COR-L47 (cell line): ENCODE data around the gene MEX3A.
"Not testable (repeated sequence)": the region's sequence is repeated elsewhere in the genome, so short reads cannot be mapped to it uniquely, and the experiment has no call there.

Experiments used
- DNase-seq: peaks from one replicate; lab custom pipeline; 2025; lab: John Stamatoyannopoulos, UW

The MEX3A gene

GRCh38 chr1:156078728-156079127 is 3.5 kb downstream of the MEX3A start:
- DNase-seq, result no peak

DNA sequence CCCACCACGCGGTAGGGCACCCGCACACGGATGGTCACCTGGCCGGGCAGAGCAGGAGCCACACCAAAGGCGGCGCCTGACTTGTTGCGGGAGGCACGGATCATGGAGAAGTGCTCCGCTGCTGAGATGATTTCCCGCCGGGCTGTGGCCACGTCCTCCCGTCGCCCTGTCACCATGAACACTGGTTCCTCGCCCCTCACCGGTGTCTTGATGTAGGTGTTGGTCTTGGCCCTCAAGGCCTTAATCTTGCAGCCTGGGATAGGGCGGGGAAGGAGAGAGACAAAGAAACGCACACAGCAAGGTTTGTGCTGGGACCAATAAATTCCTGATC is 4.9 kb downstream of the MEX3A start:
- DNase-seq, result no peak

GRCh38 chr1:156076609-156077429 is 5.4 kb downstream of the MEX3A start:
- DNase-seq, result no peak

DNA sequence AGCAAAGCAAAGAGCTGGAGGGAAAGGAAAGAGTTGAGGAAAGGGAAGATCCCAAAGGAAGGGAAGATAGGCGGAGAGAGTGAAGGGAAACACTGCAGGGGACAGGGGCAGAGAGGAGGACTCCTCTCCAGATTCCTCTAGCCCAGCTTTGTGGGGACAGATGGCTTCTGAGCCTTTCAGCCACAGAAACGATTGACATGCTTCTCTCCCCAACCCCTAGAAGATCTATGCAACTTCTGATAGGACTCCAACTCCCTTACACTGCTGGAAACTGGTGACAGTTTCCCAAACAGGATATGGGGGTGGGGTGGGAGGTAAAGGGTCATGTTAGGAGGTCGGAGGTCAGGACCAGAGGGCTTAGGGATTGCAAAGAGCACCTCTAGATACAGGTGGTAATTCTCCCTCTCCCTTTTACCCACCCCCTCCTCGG is 6.5 kb downstream of the MEX3A start:
- DNase-seq, result no peak

GRCh38 chr1:156075162-156075561 is 7.1 kb downstream of the MEX3A start:
- DNase-seq, result no peak

- DNase-seq, result no peak
Measured at GRCh38 chr1:156074661-156075060, 7.6 kb downstream of the MEX3A start.

DNA sequence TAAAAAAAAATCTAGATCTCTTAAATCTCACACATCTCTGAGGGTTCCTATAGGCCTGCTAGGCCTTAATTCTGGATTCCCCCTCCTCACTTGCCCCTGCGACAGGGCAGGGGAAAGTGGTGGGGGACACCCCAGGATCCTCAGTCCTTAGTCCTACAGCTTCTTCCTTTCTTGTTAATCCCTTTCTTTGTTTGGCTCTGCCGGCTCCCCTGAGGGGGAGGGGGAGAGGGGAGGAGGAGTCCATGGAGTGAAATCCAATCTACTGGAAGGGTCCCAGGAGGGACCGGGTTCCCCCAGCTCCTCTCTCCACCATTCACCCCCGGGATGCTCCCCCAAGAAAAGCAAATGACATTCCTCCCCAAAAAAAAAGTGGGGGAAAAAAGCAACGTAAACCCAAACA is 8.5 kb downstream of the MEX3A start:
- no peak for DNase-seq

GRCh38 chr1:156073110-156073687 is 9.1 kb downstream of the MEX3A start:
- DNase-seq, result no peak

DNA sequence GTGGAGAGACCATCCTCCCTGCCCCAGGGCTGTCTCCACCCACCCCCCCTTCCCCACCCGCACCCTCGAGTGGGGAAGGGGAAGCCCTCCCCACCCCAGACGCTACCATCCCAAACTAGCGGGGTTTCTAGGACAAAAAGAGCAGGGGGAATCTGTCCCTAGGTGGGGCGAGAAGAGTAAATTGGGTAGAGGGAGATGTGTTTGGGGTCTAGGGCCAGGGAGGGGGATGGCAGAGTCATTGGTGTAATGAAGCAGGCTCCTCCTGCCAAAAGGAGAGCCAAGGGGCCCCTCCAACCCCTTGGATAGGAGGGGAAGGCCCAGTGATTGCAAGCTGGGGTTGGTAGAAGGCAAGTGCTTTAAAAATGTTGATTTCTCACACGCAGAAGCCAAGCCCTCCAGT is 10.0 kb downstream of the MEX3A start:
- no peak for DNase-seq

DNA sequence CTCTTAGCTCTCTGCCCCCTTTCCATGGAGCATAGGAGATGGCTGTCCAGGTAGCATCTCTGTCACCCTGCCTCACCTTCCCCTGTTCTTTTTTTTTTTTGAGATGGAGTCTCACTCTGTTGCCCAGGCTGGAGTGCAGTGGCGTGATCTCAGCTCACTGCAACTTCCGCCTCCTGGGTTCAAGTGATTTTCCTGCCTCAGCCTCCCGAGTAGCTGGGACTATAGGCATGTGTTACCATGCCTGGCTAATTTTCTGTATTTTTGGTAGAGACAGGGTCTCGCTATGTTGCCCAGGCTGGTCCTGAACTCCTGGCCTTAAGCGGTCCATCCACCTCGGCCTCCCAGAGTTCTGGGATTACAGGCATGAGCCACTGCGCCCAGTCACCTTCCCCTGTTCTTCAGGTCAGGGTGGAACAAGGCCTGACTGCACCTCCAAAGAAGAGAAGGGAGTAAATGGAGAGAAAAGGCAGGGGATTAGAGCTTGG is 10.9 kb downstream of the MEX3A start:
- not testable (repeated sequence) for DNase-seq

GRCh38 chr1:156070548-156070947 is 11.7 kb downstream of the MEX3A start:
- DNase-seq, result no peak

DNA sequence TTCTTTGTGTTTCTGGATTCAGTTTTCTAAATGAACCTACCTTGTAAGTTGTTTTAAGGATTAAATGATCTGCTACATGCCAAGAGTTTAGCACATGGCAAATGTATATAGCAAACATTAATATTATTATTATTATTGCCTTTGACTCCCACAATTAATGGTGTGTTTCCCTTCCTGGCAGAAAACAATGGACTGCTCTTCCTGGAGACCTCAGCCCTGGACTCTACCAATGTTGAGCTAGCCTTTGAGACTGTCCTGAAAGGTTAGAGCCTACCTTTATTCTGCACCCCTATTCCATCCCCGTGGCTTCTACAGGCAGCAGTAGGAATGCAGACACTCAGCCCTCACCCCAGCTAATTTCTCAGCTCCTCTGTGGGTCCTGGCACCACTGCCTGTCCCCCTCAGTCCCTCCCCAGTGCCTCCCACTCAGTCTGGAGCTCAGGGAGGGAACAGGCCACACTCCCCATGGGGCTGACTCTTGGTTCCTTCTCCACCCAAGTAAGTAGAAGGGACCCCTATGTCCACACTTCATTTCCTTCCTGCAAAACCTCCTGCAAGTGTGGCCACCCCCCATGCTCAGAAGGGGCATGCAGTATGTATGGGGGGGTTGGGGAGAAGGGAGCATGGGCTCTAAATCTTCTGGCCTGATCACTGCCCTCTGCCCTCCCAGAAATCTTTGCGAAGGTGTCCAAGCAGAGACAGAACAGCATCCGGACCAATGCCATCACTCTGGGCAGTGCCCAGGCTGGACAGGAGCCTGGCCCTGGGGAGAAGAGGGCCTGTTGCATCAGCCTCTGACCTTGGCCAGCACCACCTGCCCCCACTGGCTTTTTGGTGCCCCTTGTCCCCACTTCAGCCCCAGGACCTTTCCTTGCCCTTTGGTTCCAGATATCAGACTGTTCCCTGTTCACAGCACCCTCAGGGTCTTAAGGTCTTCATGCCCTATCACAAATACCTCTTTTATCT is 12.5 kb downstream of the MEX3A start:
- no peak for DNase-seq

DNA sequence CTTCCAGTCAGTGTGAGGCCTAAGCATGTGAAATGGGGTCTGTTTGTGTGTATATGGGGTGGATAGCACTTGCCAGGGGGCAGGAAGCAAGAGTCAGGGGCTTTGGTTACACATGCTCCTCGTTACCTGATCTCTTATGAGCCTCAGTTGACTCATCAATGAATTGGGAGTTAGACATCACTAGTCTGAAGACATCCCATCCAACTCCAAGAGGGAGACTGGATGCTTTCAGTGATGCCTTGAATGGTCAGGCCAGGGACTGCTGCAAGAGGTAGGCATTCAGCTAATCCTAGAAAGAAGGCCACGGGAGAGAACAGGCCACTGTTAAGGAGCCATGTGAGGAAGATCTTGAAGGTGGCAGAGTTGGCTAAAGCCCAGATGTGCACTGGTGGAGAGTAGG is 15.0 kb downstream of the MEX3A start:
- DNase-seq, result no peak

DNA sequence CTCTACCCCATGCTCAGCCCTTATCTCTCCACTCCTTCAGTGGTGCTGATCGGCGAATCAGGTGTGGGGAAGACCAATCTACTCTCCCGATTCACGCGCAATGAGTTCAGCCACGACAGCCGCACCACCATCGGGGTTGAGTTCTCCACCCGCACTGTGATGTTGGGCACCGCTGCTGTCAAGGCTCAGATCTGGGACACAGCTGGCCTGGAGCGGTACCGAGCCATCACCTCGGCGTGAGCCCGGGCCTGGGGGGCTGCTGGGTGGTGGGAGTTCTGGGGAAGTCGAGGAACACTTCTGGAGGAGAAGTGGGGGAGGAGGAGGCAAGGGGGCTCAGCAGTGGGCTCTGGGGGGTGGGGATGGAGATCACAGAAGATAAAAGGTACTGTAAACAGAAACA is 16.4 kb downstream of the MEX3A start:
- no peak for DNase-seq

- no peak for DNase-seq
Measured at GRCh38 chr1:156065212-156065611, 17.1 kb downstream of the MEX3A start.

GRCh38 chr1:156064615-156065014 is 17.6 kb downstream of the MEX3A start:
- no peak for DNase-seq

GRCh38 chr1:156063997-156064285 is 18.3 kb downstream of the MEX3A start:
- DNase-seq, result no peak

DNA sequence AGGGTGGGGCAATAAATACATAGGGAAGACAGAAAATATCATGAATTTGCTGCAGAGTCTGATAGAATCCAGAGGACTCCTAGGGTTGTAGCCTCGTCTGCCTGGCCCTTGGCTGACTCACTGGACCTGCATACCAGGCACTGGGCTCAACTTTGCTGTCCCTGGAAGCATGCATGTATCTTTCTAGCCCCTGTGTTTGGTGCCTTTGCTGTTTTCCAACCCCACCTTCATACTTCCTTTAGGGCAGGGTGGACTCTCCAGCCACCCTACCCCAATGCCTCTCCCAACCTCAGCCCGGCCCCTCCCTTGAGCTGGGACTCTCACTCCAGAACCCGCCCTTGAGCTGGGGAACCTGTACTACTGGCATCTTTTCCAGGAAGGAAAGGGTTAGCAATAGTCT is 20.1 kb downstream of the MEX3A start:
- DNase-seq, result no peak

DNA sequence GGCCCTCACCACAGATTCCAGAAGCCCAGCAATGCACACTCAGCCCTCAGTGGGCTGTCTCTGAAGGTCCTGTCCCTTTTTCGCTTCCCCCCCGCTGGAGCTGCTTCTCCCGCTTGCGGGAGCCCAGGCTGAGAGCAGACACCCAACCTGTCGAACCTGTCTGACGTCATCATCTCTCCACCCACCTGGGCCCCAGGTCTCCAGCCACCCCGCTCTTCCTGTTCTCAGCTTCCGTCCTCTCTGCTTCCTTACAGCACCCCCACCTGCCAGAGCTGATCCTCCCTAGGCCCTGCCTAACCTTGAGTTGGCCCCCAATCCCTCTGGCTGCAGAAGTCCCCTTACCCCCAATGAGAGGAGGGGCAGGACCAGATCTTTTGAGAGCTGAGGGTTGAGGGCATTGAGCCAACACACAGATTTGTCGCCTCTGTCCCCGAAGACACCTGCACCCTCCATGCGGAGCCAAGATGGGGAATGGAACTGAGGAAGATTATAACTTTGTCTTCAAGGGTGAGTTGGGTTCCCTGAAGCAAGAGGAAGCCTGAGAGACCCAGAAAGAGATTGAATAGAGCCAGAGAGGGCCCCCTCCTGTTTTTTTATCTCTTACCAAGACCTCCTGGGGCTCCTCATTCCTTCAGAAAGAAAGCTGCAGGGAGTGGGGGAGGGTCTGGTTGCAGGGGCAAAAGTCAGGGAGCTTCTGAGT is 21.2 kb downstream of the MEX3A start, which contains the start of gene RAB25:
TSS of gene RAB25 (plus strand) at position 224 of the 700 bp plus-strand sequence. CDS start at position 465, 241 bp downstream.
- DNase-seq, result peak; percentile 44

DNA sequence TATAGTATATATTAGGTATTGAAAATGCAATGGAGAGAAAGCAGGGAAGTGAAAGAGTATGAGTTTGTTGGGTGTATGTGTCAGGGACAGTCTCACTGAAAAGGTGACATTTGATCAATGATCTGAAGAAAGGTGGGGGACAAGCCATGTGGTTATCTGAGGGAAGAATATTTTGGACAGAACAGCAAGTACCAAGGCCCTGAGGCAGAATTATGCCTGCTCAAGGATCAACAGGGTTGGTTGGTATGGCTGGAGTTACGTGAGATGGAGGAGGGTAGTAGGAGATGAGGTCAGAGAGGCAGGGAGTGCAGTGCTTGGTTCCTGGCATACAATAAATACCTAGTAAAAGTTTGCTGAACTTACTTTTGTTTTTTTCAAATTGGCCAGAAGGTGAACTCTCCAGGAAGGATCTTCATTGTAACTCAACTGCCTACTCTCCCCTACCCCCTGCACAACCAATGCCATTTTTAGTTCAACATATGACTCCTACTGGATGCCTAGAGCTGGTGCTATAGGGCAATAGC is 25.9 kb downstream of the MEX3A start:
- no peak for DNase-seq

DNA sequence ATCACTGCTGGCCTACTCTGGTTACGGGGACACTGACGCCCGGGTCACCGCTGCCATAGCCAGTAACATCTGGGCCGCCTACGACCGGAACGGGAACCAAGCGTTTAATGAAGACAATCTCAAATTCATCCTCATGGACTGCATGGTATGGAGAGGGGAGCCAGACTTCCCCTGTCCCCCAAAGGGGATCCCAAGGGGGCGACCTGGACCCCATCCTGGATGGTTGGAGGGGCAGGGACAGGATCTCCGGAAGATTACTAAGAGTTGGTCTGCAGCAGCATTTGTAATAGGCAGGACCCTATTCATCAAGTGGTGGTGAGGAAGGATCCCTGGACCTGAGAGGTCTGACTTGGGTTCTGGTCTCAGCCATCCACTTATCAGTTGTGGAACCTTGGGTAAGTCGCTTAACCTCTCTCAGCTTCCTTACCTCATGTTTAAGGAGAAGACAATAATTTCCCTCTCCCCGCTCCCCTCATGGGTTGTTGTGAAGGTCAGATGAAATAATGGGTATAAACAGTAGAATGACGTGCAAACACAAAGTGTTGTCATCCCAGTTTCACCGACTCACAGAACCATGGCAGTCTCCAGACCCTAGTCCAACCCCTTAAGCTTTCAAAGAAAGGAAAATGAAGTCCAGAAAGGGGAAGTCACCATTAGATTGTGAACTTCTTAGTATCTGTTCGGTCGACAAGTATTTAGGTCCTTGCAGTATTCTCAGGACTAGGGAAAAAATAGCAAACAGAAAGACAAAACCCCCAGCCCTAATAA is 26.8 kb downstream of the MEX3A start:
- no peak for DNase-seq
